Liver (tissue), 9 donors: ENCODE data around the gene KAZALD1. TPM values are rescaled to one million over a fixed set of nuclear protein-coding genes. Genes with fewer than 3 reads are reported as not detected.

Experiments
- DNase-seq: peaks from one replicate; pipeline ENCODE4 v3.0.0-alpha.2; 2017; ENCODE audit warnings: low spot score
- H3K27ac ChIP-seq, 2 donors: one replicate each; pipeline ENCODE4 v1.7.0; 2013; ENCODE audit warnings: inconsistent platforms in 2 of 2, low read length in 2 of 2, control low read depth in 1 of 2, low read depth in 1 of 2, mild to moderate bottlenecking in 1 of 2
- H3K27me3 ChIP-seq, 4 donors: one replicate each; pipeline versions ENCODE4 v1.6.1 to v1.7.0; 2013; ENCODE audit warnings: low read length in 3 of 4, inconsistent platforms in 1 of 4, mild to moderate bottlenecking in 1 of 4, moderate library complexity in 1 of 4; ENCODE audit not compliant: control insufficient read depth in 4 of 4, insufficient read depth in 4 of 4
- H3K36me3 ChIP-seq, 4 donors: one replicate each; pipeline versions ENCODE4 v1.6.1 to v1.7.0; 2013; ENCODE audit warnings: low read length in 3 of 4, mild to moderate bottlenecking in 3 of 4, low read depth in 1 of 4, moderate library complexity in 1 of 4; ENCODE audit not compliant: control insufficient read depth in 4 of 4, insufficient read depth in 3 of 4
- H3K4me1 ChIP-seq, 4 donors: one replicate each; pipeline versions ENCODE4 v1.6.1 to v1.7.0; 2013; ENCODE audit warnings: low read length in 3 of 4, mild to moderate bottlenecking in 3 of 4, moderate library complexity in 1 of 4; ENCODE audit not compliant: control insufficient read depth in 4 of 4, insufficient read depth in 4 of 4
- H3K4me3 ChIP-seq, 3 donors: one replicate each; pipeline versions ENCODE4 v1.6.1 to v1.7.0; 2013; ENCODE audit warnings: low read length in 3 of 3, control low read depth in 1 of 3, low read depth in 1 of 3, mild to moderate bottlenecking in 1 of 3
- H3K9ac ChIP-seq, 2 donors: one replicate each; pipeline ENCODE4 v1.7.0; 2013; ENCODE audit warnings: low read length in 2 of 2, mild to moderate bottlenecking in 2 of 2, moderate library complexity in 2 of 2, control low read depth in 1 of 2, low read depth in 1 of 2
- H3K9me3 ChIP-seq, 4 donors: one replicate each; pipeline versions ENCODE4 v1.6.1 to v1.7.0; 2013; ENCODE audit warnings: low read length in 3 of 4; ENCODE audit not compliant: control insufficient read depth in 4 of 4
- ATF3 ChIP-seq: IDR thresholded peaks from 2 replicates; pipeline ENCODE4 v1.6.1; 2016; ENCODE audit warnings: antibody characterized with exemption
- CTCF ChIP-seq: fragments of 150-350 bp; IDR thresholded peaks from 2 replicates; pipeline ENCODE4 v1.5.1; 2017; ENCODE audit warnings: improper control_type of control experiment, low read depth, low read length; ENCODE audit not compliant: missing input control
- EGR1 ChIP-seq, 2 donors: IDR thresholded peaks; 2 replicates each; pipeline ENCODE4 v1.6.1; 2016 to 2018; ENCODE audit warnings: antibody characterized with exemption in 2 of 2, low read depth in 2 of 2
- FOXA2 ChIP-seq: IDR thresholded peaks from 2 replicates; pipeline ENCODE4 v1.6.1; 2016; ENCODE audit warnings: antibody characterized with exemption
- GABPA ChIP-seq, 2 donors: IDR thresholded peaks in 1 of 2; conservative IDR thresholded peaks in 1 of 2; 2 replicates each; pipeline ENCODE4 v1.6.1; 2016; ENCODE audit warnings: antibody characterized with exemption in 2 of 2, mild to moderate bottlenecking in 1 of 2, moderate library complexity in 1 of 2
- HNF4A ChIP-seq, 2 donors: conservative IDR thresholded peaks; 2 replicates each; pipeline ENCODE4 v1.6.1; 2016; ENCODE audit warnings: antibody characterized with exemption in 2 of 2, mild to moderate bottlenecking in 2 of 2
- HNF4G ChIP-seq: IDR thresholded peaks from 2 replicates; pipeline ENCODE4 v1.6.1; 2016; ENCODE audit warnings: antibody characterized with exemption
- MAX ChIP-seq: IDR thresholded peaks from 2 replicates; pipeline ENCODE4 v1.6.1; 2016; ENCODE audit warnings: antibody characterized with exemption
- NR2F2 ChIP-seq: IDR thresholded peaks from 2 replicates; pipeline ENCODE4 v1.6.1; 2016; ENCODE audit warnings: antibody characterized with exemption
- RAD21 ChIP-seq, 2 donors: IDR thresholded peaks; 2 replicates each; pipeline ENCODE4 v1.6.1; 2016; ENCODE audit warnings: antibody characterized with exemption in 2 of 2, mild to moderate bottlenecking in 2 of 2
- REST ChIP-seq: IDR thresholded peaks from 2 replicates; pipeline ENCODE4 v1.6.1; 2016; ENCODE audit warnings: antibody characterized with exemption, mild to moderate bottlenecking
- RXRA ChIP-seq, 2 donors: IDR thresholded peaks; 2 replicates each; pipeline ENCODE4 v1.6.1; 2017 to 2018; ENCODE audit warnings: antibody characterized with exemption in 2 of 2, mild to moderate bottlenecking in 1 of 2
- TAF1 ChIP-seq: conservative IDR thresholded peaks from 2 replicates; pipeline ENCODE4 v1.6.1; 2016; ENCODE audit warnings: antibody characterized with exemption, mild to moderate bottlenecking
- YY1 ChIP-seq: IDR thresholded peaks from 2 replicates; pipeline ENCODE4 v1.6.1; 2016; ENCODE audit warnings: antibody characterized with exemption, mild to moderate bottlenecking
- ZBTB33 ChIP-seq: IDR thresholded peaks from 2 replicates; pipeline ENCODE4 v1.6.1; 2016; ENCODE audit warnings: antibody characterized with exemption
- WGBS: extraction: QIAGEN DNeasy Blood & Tissue Kit; methylation state at CpG from one replicate; pipeline ENCODE4 v1.1.7; 2013; 5-methylcytosine and 5-hydroxymethylcytosine counted together
- polyA plus RNA-seq, 2 donors: library from polyadenylated mRNA; stranded (reverse) in 1 of 2; unstranded in 1 of 2; fragments of 200-250 nt in 1 of 2; fragments of >200 nt in 1 of 2; fragmentation: Nextera tagmentation in 1 of 2; extraction: Ambion mirVana in 1 of 2; gene quantifications; one replicate each; pipeline versions ENCODE4 v1.2.1 to v1.2.3, GENCODE V29; 2013 to 2015
- total RNA-seq, 2 donors: library from RNA; depleted of rRNA; stranded (reverse); fragments of >200 nt; gene quantifications; one replicate each; pipeline ENCODE4 v1.2.3, GENCODE V29; 2014
- donor health status: healthy.
- donor health status: healthy.
- donor health status: healthy.
- donor health status: healthy.
- donor health status: healthy.

Gene KAZALD1
- total and polyA plus RNA-seq, 4 donors: 0.21 to 1.2 (median 0.71) TPM

GRCh38 chr10:101113890-101114403 lies 52.2 kb downstream of the KAZALD1 start:
- 83% methylated on average over 2 of the region's 2 CpGs for WGBS
- no peak for DNase-seq

GRCh38 chr10:101114646-101115045 lies 52.9 kb downstream of the KAZALD1 start:
- H3K27me3 ChIP-seq: no peaks in the 10 kb centered on the region
- no peaks in the 10 kb centered on the region for H3K36me3 ChIP-seq
- TF ChIP-seq EGR1 (IDR thresholded peaks at IDR 0.05; ENCODE audit: low read depth in 2 of 2) (no peak), NR2F2 (no peak), REST (no peak), HNF4A (conservative IDR thresholded peaks at IDR 0.05) (no peak), CTCF (no peak), RAD21 (IDR thresholded peaks at IDR 0.05) (no peak), FOXA2 (no peak), ZBTB33 (no peak), MAX (no peak), ATF3 (no peak), HNF4G (no peak), YY1 (no peak)
- H3K9me3 ChIP-seq: no peaks in the 10 kb centered on the region
- WGBS: 72% methylated on average over 2 of the region's 2 CpGs
- no peak overlapping the region for H3K9ac ChIP-seq
- DNase-seq: no peak
- peaks cover 3 to 15% (median 13%) of the 10 kb centered on the region in 4 donors for H3K4me1 ChIP-seq
- no peak overlapping the region for H3K4me3 ChIP-seq
- H3K27ac ChIP-seq: no peak overlapping the region

More at GRCh38 chr10:101113890-101114403, 52.2 kb downstream of the KAZALD1 start:
- Histone ChIP-seq H3K4me1 (peaks cover 3 to 15% (median 13%) of the 10 kb centered on the region in 4 donors), H3K36me3 (no peaks in the 10 kb centered on the region), H3K9ac (no peak overlapping the region), H3K27ac (no peak overlapping the region), H3K9me3 (no peaks in the 10 kb centered on the region), H3K27me3 (no peaks in the 10 kb centered on the region), H3K4me3 (no peak overlapping the region)
- no peak for TF ChIP-seq HNF4A (conservative IDR thresholded peaks at IDR 0.05)
- no peak for TF ChIP-seq NR2F2
- TF ChIP-seq TAF1: no peak
- no peak for TF ChIP-seq GABPA (IDR thresholded peaks at IDR 0.05 in 1 of 2, conservative IDR thresholded peaks at IDR 0.05 in 1 of 2)
- no peak for TF ChIP-seq HNF4G
- TF ChIP-seq REST: no peak
- TF ChIP-seq ATF3: no peak
- TF ChIP-seq RXRA (IDR thresholded peaks at IDR 0.05): no peak
- no peak for TF ChIP-seq YY1
